IMR-90 (cell line): Measurements from ENCODE around the gene AKAP6. TPM values are rescaled to one million over a fixed set of nuclear protein-coding genes. Genes with fewer than 3 reads are reported as not detected.

ENCODE experiments used
- ATAC-seq: fragments of 200-7000 bp; cut with Tn5 transposase; 2 replicates; pipeline ENCODE4 v1.9.1; 2020; ENCODE audit warnings: low read depth, mild to moderate bottlenecking, moderate library complexity
- BruUV-seq: library from RNA; stranded (reverse); fragments of 400-500 nt; replicated peaks from 2 replicates; lab custom pipeline; 2021; lab: Mats Ljungman, UMichigan
- CTCF ChIA-PET: fragments of 300-600 bp; formaldehyde crosslinking; extraction: SDS; loops from one replicate; lab custom pipeline; 2021; ENCODE audit warnings: antibody characterized with exemption; lab: Yijun Ruan, JAX
- POLR2A ChIA-PET: fragments of 300-600 bp; sonication (Branson Sonifier 250); formaldehyde crosslinking; loops from one replicate; lab custom pipeline; 2022; ENCODE audit warnings: antibody characterized with exemption; ENCODE audit not compliant: unreplicated experiment; lab: Charles Lee
- DNase-seq: peaks from one replicate; pipeline ENCODE4 v3.0.0; 2013
- H2AFZ ChIP-seq: replicated peaks from 2 replicates; pipeline ENCODE3; 2013; ENCODE audit warnings: low read length, mild to moderate bottlenecking; ENCODE audit not compliant: poor library complexity
- H2AK5ac ChIP-seq: 2 replicates; pipeline ENCODE4 v1.6.1; 2013; ENCODE audit warnings: low read depth, low read length, inconsistent platforms
- H2AK9ac ChIP-seq: replicated peaks from 2 replicates; pipeline ENCODE3; 2013; ENCODE audit warnings: mild to moderate bottlenecking, low read depth, low read length, moderate library complexity; ENCODE audit not compliant: poor library complexity
- H2BK120ac ChIP-seq: 2 replicates; pipeline ENCODE4 v1.6.1; 2013; ENCODE audit warnings: low read depth, low read length, inconsistent platforms
- H2BK15ac ChIP-seq: 3 replicates; pipeline ENCODE4 v1.6.1; 2013; ENCODE audit warnings: low read depth, low read length, inconsistent platforms
- H2BK20ac ChIP-seq: 2 replicates; pipeline ENCODE4 v1.6.1; 2013; ENCODE audit warnings: low read depth, mild to moderate bottlenecking, inconsistent platforms, low read length, moderate library complexity
- H2BK5ac ChIP-seq: 2 replicates; pipeline ENCODE4 v1.6.1; 2013; ENCODE audit warnings: mild to moderate bottlenecking, low read depth, low read length, inconsistent platforms; ENCODE audit not compliant: poor library complexity, severe bottlenecking
- H3K14ac ChIP-seq: replicated peaks from 2 replicates; pipeline ENCODE4 v1.6.1; 2013; ENCODE audit warnings: low read depth, low read length, inconsistent platforms
- H3K18ac ChIP-seq: 2 replicates; pipeline ENCODE4 v1.6.1; 2013; ENCODE audit warnings: low read depth, low read length, control low read depth
- H3K23ac ChIP-seq: 2 replicates; pipeline ENCODE4 v1.6.1; 2013; ENCODE audit warnings: low read depth, low read length, inconsistent platforms
- H3K27ac ChIP-seq: 2 replicates; pipeline ENCODE4 v1.5.1; 2013; ENCODE audit warnings: mild to moderate bottlenecking, control low read depth, low read length; ENCODE audit not compliant: insufficient read depth
- H3K27me3 ChIP-seq: 2 replicates; pipeline ENCODE4 v1.6.1; 2013; ENCODE audit warnings: low read length; ENCODE audit not compliant: control insufficient read depth, insufficient read depth
- H3K36me3 ChIP-seq: 2 replicates; pipeline ENCODE4 v1.6.1; 2013; ENCODE audit warnings: low read length, mixed read lengths; ENCODE audit not compliant: control insufficient read depth, insufficient read depth
- H3K4ac ChIP-seq: 2 replicates; pipeline ENCODE4 v1.6.1; 2013; ENCODE audit warnings: low read depth, low read length, inconsistent platforms
- H3K4me1 ChIP-seq: 2 replicates; pipeline ENCODE4 v1.6.1; 2013; ENCODE audit warnings: low read length, mixed read lengths; ENCODE audit not compliant: control insufficient read depth, insufficient read depth
- H3K4me2 ChIP-seq: 2 replicates; pipeline ENCODE4 v1.6.1; 2013; ENCODE audit warnings: low read depth, mild to moderate bottlenecking, control low read depth, low read length, moderate library complexity
- H3K4me3 ChIP-seq: 2 replicates; pipeline ENCODE4 v1.5.1; 2013; ENCODE audit warnings: low read depth, mild to moderate bottlenecking, control low read depth, low read length, moderate library complexity; ENCODE audit not compliant: insufficient read depth
- H3K56ac ChIP-seq: 2 replicates; pipeline ENCODE4 v1.6.1; 2013; ENCODE audit warnings: low read length, inconsistent platforms; ENCODE audit not compliant: insufficient read depth; ENCODE audit errors: extremely low read depth
- H3K79me1 ChIP-seq, 2 experiments: 2 replicates each; pipeline ENCODE4 v1.6.1; 2013; ENCODE audit warnings: low read length in 2 of 2, inconsistent platforms in 1 of 2, low read depth in 1 of 2
- H3K9ac ChIP-seq: 2 replicates; pipeline ENCODE4 v1.6.1; 2013; ENCODE audit warnings: low read depth, low read length, control low read depth
- H3K9me1 ChIP-seq: 2 replicates; pipeline ENCODE4 v1.6.1; 2013; ENCODE audit warnings: low read length, inconsistent platforms; ENCODE audit not compliant: insufficient read depth
- H3K9me3 ChIP-seq: 2 replicates; pipeline ENCODE4 v1.6.1; 2013; ENCODE audit warnings: low read length; ENCODE audit not compliant: control insufficient read depth, insufficient read depth
- H4K20me1 ChIP-seq: 2 replicates; pipeline ENCODE4 v1.6.1; 2013; ENCODE audit warnings: low read length, inconsistent platforms; ENCODE audit not compliant: insufficient read depth
- H4K5ac ChIP-seq: 2 replicates; pipeline ENCODE4 v1.6.1; 2013; ENCODE audit warnings: mild to moderate bottlenecking, low read depth, low read length, control low read depth
- H4K8ac ChIP-seq, 2 experiments: 2 replicates each; pipeline ENCODE4 v1.6.1; 2013; ENCODE audit warnings: low read depth in 2 of 2, low read length in 2 of 2, control low read depth in 1 of 2, inconsistent platforms in 1 of 2
- H4K91ac ChIP-seq: 2 replicates; pipeline ENCODE4 v1.6.1; 2013; ENCODE audit warnings: low read depth, low read length, inconsistent platforms; ENCODE audit not compliant: insufficient read depth
- MAFK ChIP-seq: IDR thresholded peaks from 2 replicates; pipeline ENCODE4 v1.6.1; 2012; ENCODE audit warnings: low read depth, low read length, improper control_type of control experiment
- POLR2A ChIP-seq: IDR thresholded peaks from 2 replicates; pipeline ENCODE4 v1.6.1; 2012; ENCODE audit warnings: mild to moderate bottlenecking, low read depth, low read length
- RFX5 ChIP-seq: IDR thresholded peaks from 2 replicates; pipeline ENCODE4 v1.8.0; 2012; ENCODE audit warnings: low read depth, mild to moderate bottlenecking, low read length, moderate library complexity
- WGBS, 2 experiments: methylation state at CpG; one replicate each; pipeline versions ENCODE4 v1.1.5 to v1.1.7; 2013; ENCODE audit warnings: missing lambda C conversion rate in 2 of 2; ENCODE audit not compliant: insufficient read length in 1 of 2; ENCODE audit errors: extremely low coverage in 2 of 2; 5-methylcytosine and 5-hydroxymethylcytosine counted together
- dilution Hi-C: fragments of 300-500 bp; cut with HindIII; formaldehyde crosslinking; loops from one replicate; pipeline ENCODE4 v1.14.3; 2018; ENCODE audit warnings: low sequenced_read_pairs; ENCODE audit not compliant: unreplicated experiment
- in situ Hi-C: fragments of 300-500 bp; cut with MboI; formaldehyde crosslinking; loops from 3 replicates; pipeline ENCODE4 v1.14.3; 2019; ENCODE audit warnings: low sequenced_read_pairs, inconsistent platforms, mixed read lengths
- intact Hi-C: fragments of 100-400 bp; cut with micrococcal nuclease; formaldehyde crosslinking; loops from 2 replicates; pipeline ENCODE4 v1.10.0; 2022
- polyA plus RNA-seq, 3 experiments: library from polyadenylated mRNA; depleted of rRNA; stranded (reverse); fragments of >200 nt; gene quantifications; 2 replicates each; pipeline ENCODE4 v1.2.3, GENCODE V29; 2012; ENCODE audit warnings: low replicate concordance in 1 of 3
- total RNA-seq: library from RNA; depleted of rRNA; stranded (reverse); fragments of >200 nt; gene quantifications from 2 replicates; pipeline ENCODE4 v1.2.3, GENCODE V29; 2012

AKAP6 gene
- total and polyA plus RNA-seq, 2 of the 4 experiments (the other 2 are of a cell fraction), result 0.22 to 1.6 TPM

DNA sequence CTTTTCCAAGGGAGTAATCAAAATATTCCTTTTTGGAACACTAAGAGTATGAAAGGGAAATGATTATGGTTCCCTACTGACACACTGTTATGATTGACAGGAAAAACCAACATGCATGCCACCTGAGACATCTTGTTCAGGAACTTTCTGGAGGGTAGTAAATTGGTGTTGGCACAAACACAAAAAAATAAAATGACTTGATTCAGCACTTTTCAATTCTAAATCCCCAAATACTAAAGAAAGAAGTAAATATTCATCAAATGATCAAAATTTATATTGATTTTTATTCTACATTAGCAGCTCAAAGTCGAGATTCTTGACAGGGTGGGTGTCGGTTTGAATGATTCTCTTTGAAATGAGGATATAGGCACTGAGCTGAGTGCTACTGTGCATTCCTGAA, 338.2 kb downstream of the AKAP6 start:
- no peak overlapping the region for H2AK5ac ChIP-seq
- H2BK20ac ChIP-seq, result no peak overlapping the region
- no peaks in the 10 kb centered on the region for H3K9me1 ChIP-seq
- H3K23ac ChIP-seq, result no peak overlapping the region
- H4K8ac ChIP-seq, result no peak overlapping the region
- no peaks in the 10 kb centered on the region for H3K27me3 ChIP-seq
- H3K4me1 ChIP-seq, result no peaks in the 10 kb centered on the region
- CTCF ChIA-PET, result interaction anchor here (1.5 kb wide), 1 partner anchor 17 kb away, joined by 3 read pairs; no protein-coding TSS in a partner anchor
- no peak overlapping the region for H3K27ac ChIP-seq
- no peak overlapping the region for H2BK15ac ChIP-seq
- no peak overlapping the region for H4K91ac ChIP-seq
- H2BK120ac ChIP-seq, result no peak overlapping the region
- no peak overlapping the region for H3K56ac ChIP-seq
- POLR2A ChIA-PET, result no interaction called here
- no peak overlapping the region for H3K14ac ChIP-seq
- no peaks in the 10 kb centered on the region for H4K20me1 ChIP-seq
- H3K4ac ChIP-seq, result no peak overlapping the region
- no CpG with 5 or more reads among the region's 2 CpGs for WGBS, 2 experiments
- H2AK9ac ChIP-seq, result no peak overlapping the region
- H3K4me3 ChIP-seq, result no peak overlapping the region
- TF ChIP-seq RFX5 (no peak), MAFK (peak; percentile 23; the same call in 1 of the 2 replicates), POLR2A (no peak)
- H3K79me1 ChIP-seq, result no peaks in the 10 kb centered on the region
- H3K4me2 ChIP-seq, result no peak overlapping the region
- intact Hi-C loops, result no loop called here
- DNase-seq (no peak), ATAC-seq (no peak)
- no peaks in the 10 kb centered on the region for H3K9me3 ChIP-seq
- BruUV-seq, result no TSS peak
- H2BK5ac ChIP-seq, result no peak overlapping the region
- H3K18ac ChIP-seq, result no peak overlapping the region
- no peak overlapping the region for H3K9ac ChIP-seq
- H2AFZ ChIP-seq, result no peak overlapping the region
- no peaks in the 10 kb centered on the region for H3K36me3 ChIP-seq
- no peak overlapping the region for H4K5ac ChIP-seq
- dilution Hi-C loops, result no loop called here
- in situ Hi-C loops, result no loop called here
